BLaER1 (cell line): ENCODE results near the gene SNAPIN.

Source experiments
- H3K27ac ChIP-seq: shearing (Covaris generic); formaldehyde crosslinking; 2 replicates; pipeline ENCODE4 v1.8.1; 2022
- H3K27me3 ChIP-seq: shearing (Covaris generic); formaldehyde crosslinking; 2 replicates; pipeline ENCODE4 v1.8.1; 2022
- H3K36me3 ChIP-seq: shearing (Covaris generic); formaldehyde crosslinking; 2 replicates; pipeline ENCODE4 v1.8.1; 2022
- H3K4me1 ChIP-seq: shearing (Covaris generic); formaldehyde crosslinking; 2 replicates; pipeline ENCODE4 v1.8.1; 2022
- H3K4me2 ChIP-seq: shearing (Covaris generic); formaldehyde crosslinking; 2 replicates; pipeline ENCODE4 v1.8.1; 2022
- H3K4me3 ChIP-seq: shearing (Covaris generic); formaldehyde crosslinking; 2 replicates; pipeline ENCODE4 v1.8.1; 2022
- H3K9ac ChIP-seq: shearing (Covaris generic); formaldehyde crosslinking; 2 replicates; pipeline ENCODE4 v1.8.1; 2022
- H3K9me3 ChIP-seq: shearing (Covaris generic); formaldehyde crosslinking; 2 replicates; pipeline ENCODE4 v1.8.1; 2022
- H4K20me1 ChIP-seq: shearing (Covaris generic); formaldehyde crosslinking; 2 replicates; pipeline ENCODE4 v1.8.1; 2022
- Cebpa-rat ChIP-seq: shearing (Covaris generic); IDR thresholded peaks from 2 replicates; pipeline ENCODE4 v1.8.1; 2022

The SNAPIN gene

DNA sequence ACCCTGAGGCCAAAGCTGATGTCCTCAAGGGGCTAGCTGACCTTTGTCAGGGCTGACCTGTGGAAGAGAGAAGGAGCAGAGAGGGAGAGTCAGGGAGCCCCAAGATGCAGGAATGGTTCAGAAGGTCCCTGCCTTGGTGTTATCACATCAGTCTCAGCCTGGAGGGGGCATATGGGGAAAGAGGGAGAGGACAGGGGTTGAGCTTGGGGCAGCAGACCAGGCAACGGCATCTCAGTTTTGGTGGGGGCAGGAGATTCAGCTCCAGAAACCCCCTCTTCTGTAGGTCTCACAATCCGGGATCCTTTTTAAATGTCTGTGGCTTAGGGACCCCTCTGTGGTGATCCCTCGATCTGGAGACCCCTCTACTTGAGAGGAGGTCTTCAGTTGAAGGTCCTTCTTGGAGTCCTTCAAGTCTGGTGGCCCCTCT is 32.0 kb upstream of the SNAPIN start:
- Histone ChIP-seq H3K4me1 (peaks cover 97% of the 10 kb centered on the region), H3K36me3 (peaks cover 8% of the 10 kb centered on the region; the same call in 1 of the 2 replicates), H3K27ac (peak overlapping the region; percentile 84), H3K9ac (peak overlapping the region; percentile 87), H3K4me3 (peak overlapping the region; percentile 68), H3K9me3 (no peaks in the 10 kb centered on the region), H3K4me2 (peak overlapping the region; percentile 99), H3K27me3 (no peaks in the 10 kb centered on the region), H4K20me1 (no peaks in the 10 kb centered on the region)
- TF ChIP-seq Cebpa-rat: no peak

DNA sequence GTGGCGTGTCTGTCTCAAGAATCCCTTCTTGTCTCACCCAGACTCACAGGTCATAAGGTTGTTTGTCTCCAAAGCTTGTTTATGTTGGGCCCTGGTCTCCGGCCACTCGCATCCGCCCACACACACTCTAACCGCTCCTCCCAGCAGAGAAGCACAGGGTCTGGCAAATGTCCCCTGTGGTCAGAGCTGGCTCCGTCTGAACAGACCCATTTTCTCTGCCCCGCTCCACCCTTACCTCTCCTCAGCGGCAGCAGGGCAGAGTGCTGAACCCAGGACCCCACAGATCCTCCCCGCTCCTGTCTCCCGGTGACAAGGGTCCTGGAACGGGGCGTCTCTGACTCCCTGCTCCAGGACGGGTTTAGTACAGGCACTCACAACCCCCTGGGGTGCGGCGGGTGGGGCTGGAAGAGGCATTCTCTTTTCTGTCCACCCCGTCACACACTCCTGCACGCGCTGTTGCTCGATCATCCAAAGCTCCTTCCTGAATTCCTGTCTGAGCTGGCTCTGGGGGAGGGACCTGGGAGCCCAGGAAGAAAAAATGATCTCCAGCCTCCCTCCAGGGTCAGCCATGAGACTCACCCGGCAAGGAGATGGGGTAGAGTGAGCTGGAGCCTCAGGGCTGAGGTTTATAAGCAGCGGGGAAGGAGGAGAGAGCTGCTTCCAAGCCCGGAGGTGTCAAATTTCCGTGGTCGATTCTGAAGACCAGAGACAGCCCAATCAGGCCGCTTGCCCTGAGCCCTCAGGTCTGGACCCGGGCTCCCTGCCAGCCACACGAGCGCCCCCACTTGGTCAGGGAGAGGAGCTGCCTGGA is 31.4 kb upstream of the SNAPIN start, which contains the start of gene S100A13:
Gene S100A13, minus strand, starts transcription at position 602 of the 811 bp plus-strand sequence. CDS start 1,033 bp downstream, outside the sequence.
- Histone ChIP-seq H4K20me1 (no peaks in the 10 kb centered on the region), H3K9me3 (no peaks in the 10 kb centered on the region), H3K4me2 (peak within 1 kb of the TSS; percentile 99), H3K27ac (peak within 1 kb of the TSS; percentile 84), H3K36me3 (peaks cover 8% of the 10 kb centered on the region; the same call in 1 of the 2 replicates), H3K9ac (peak within 1 kb of the TSS; percentile 87), H3K4me3 (peak within 1 kb of the TSS; percentile 68), H3K4me1 (peaks cover 96% of the 10 kb centered on the region), H3K27me3 (no peaks in the 10 kb centered on the region)
- TF ChIP-seq Cebpa-rat: no peak

DNA sequence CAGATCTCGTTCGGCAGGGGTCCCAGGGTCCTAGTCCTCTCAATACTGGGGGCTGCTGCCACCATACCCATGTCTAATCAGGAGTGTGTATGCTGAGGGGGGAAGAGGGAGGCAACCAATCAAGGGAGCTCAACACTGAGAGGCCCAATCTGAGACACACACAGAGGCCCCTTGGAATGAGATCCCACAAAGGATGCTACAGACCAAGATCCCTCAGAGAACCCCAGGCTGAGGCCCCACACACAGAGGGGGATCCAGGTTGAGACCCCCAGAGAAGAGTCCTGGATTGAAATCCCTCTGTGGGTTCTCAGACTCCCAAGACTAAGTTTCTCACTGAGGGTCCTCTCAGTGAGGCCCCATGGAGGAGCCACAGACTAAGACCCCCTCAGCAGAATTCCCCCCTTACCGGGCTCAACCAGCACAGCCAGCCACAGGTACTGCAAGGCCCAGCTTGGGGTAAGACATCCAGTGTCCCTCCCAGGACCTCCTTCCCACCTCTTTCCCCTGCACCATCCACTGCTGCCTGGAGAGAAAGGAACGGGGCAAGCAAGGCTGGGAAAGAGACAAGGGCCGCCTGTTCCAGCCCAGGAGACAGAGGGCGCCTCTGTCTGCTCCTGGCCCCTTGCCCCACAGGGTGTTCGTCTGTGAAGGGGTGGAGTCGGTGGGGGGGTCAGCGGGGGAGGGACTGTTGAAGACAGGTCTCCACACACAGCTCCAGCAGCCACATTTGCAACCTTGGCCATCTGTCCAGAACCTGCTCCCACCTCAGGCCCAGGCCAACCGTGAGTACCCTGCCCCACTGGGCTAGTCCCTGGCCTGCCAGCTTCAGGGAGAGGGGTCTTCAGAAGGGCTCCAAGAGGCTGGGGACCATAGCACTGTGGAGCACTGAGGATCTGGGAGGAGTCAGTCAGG is 30.5 kb upstream of the SNAPIN start, which contains the start of gene S100A1:
Gene S100A1, plus strand, starts transcription at position 720 of the 912 bp plus-strand sequence. CDS start 2,088 bp downstream, outside the sequence.
- no peaks in the 10 kb centered on the region for H3K27me3 ChIP-seq
- no peaks in the 10 kb centered on the region for H3K9me3 ChIP-seq
- H3K4me2 ChIP-seq: peak within 1 kb of the TSS; percentile 99
- peaks cover 96% of the 10 kb centered on the region for H3K4me1 ChIP-seq
- peak within 1 kb of the TSS; percentile 84 for H3K27ac ChIP-seq
- no peak for TF ChIP-seq Cebpa-rat
- H3K36me3 ChIP-seq: peaks cover 8% of the 10 kb centered on the region; the same call in 1 of the 2 replicates
- no peaks in the 10 kb centered on the region for H4K20me1 ChIP-seq
- H3K4me3 ChIP-seq: peak within 1 kb of the TSS; percentile 68
- H3K9ac ChIP-seq: peak within 1 kb of the TSS; percentile 87

DNA sequence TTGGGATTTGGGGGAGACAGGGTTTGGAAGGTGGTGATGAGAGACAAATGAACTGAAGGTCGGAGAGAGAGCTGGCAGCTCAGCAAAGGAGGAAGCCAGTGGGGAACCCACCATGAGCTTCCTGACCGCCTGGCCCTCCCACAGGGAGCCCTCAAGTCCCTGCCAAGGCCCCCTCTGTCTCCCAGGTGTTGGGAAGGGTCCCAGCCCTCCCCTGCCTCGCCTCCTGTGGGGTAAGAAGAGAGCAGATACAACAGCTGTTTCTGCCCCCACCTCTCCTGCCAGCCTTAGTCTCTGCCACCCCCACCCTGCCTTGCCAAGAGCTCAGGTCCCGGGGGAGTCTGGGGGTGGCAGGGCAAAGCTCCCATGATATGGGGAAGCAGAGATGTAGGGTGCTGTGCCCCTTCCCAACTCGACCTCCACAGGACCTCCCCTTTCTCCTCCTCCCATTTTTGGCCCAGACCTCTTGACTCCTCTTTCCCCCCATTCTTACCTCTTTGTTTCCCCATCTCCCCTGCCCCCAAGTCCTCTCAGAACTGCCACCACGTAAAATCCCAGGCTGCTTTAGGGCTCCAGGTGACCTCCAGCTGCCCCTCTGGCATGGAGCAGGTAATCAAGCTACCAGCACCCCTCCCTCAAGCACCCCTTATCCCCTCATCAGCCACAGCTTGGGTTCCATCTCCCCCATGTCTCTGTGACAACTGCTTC is 29.7 kb upstream of the SNAPIN start:
- Histone ChIP-seq H3K27ac (peak overlapping the region; percentile 84), H3K27me3 (no peaks in the 10 kb centered on the region), H4K20me1 (no peaks in the 10 kb centered on the region), H3K9me3 (no peaks in the 10 kb centered on the region), H3K9ac (peak overlapping the region; percentile 87), H3K36me3 (peaks cover 8% of the 10 kb centered on the region; the same call in 1 of the 2 replicates), H3K4me1 (peaks cover 94% of the 10 kb centered on the region), H3K4me2 (peak overlapping the region; percentile 99), H3K4me3 (peak overlapping the region; percentile 53)
- TF ChIP-seq Cebpa-rat: no peak

DNA sequence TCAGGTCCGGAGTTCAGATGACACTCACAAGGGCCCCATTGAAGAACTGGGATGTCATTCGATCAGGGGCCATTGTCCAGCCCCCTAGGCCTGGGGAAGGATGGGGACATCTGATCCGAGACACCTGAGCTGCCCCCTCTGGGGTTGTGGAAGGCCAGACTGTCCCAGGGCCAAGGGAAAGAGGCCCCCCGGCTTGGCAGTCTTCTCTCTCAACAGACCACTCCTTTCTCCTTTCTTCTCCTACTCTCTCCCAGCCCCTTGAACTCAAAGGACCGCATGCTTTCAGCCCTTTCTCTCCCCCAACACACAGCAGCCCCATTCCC is 29.2 kb upstream of the SNAPIN start:
- H3K9ac ChIP-seq: peak overlapping the region; percentile 87
- no peaks in the 10 kb centered on the region for H4K20me1 ChIP-seq
- no peak for TF ChIP-seq Cebpa-rat
- H3K27me3 ChIP-seq: no peaks in the 10 kb centered on the region
- peak overlapping the region; percentile 99 for H3K4me2 ChIP-seq
- peaks cover 8% of the 10 kb centered on the region; the same call in 1 of the 2 replicates for H3K36me3 ChIP-seq
- peak overlapping the region; percentile 53; the same call in 1 of the 2 replicates for H3K4me3 ChIP-seq
- no peaks in the 10 kb centered on the region for H3K9me3 ChIP-seq
- H3K27ac ChIP-seq: peak overlapping the region; percentile 84
- peaks cover 89% of the 10 kb centered on the region for H3K4me1 ChIP-seq

DNA sequence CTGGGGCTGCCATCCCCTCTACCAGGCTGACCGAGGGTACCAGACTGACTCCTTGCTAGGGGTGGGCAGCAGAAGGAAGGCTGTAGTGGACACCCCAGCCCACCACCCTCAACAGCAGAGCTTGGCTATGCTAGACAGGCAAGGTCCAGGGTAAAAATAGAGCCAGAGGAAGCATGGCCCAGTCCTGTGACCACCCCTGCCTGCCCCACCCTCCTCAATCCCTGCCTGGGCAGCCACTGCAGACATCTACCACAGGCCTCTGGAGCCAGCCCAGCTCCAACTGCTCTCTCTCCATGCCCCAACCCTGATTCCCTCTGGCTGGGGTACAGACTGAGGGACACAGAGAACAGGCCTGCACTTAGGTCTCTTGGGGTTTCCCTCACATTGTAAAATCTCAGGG is 28.5 kb upstream of the SNAPIN start:
- H3K4me2 ChIP-seq: peak overlapping the region; percentile 99
- H3K4me3 ChIP-seq: no peak overlapping the region
- H3K9me3 ChIP-seq: no peaks in the 10 kb centered on the region
- H3K27ac ChIP-seq: peak overlapping the region; percentile 84
- H4K20me1 ChIP-seq: peaks cover 2% of the 10 kb centered on the region; the same call in 1 of the 2 replicates
- H3K27me3 ChIP-seq: no peaks in the 10 kb centered on the region
- H3K4me1 ChIP-seq: peaks cover 83% of the 10 kb centered on the region
- H3K9ac ChIP-seq: peak overlapping the region; percentile 87
- no peak for TF ChIP-seq Cebpa-rat
- H3K36me3 ChIP-seq: peaks cover 6% of the 10 kb centered on the region; the same call in 1 of the 2 replicates

DNA sequence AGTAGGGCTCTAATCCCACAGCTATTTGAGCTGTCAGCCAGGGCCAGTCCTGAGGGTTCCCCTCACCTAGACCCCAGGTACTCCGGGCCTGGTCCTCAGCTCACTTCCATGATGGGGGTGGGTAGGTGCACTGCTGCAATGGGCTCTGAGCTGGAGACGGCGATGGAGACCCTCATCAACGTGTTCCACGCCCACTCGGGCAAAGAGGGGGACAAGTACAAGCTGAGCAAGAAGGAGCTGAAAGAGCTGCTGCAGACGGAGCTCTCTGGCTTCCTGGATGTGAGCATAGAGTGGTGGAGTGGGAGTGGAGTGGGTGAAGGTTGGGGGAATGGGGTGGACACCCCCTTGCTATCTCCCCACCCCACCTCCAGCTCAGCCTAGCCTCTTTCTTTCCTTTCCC is 28.1 kb upstream of the SNAPIN start:
- Histone ChIP-seq H3K27me3 (no peaks in the 10 kb centered on the region), H4K20me1 (peaks cover 7% of the 10 kb centered on the region; the same call in 1 of the 2 replicates), H3K9me3 (no peaks in the 10 kb centered on the region), H3K4me2 (peak overlapping the region; percentile 99), H3K4me3 (no peak overlapping the region), H3K4me1 (peaks cover 83% of the 10 kb centered on the region), H3K9ac (no peak overlapping the region), H3K36me3 (peaks cover 4% of the 10 kb centered on the region), H3K27ac (peak overlapping the region; percentile 84)
- no peak for TF ChIP-seq Cebpa-rat

DNA sequence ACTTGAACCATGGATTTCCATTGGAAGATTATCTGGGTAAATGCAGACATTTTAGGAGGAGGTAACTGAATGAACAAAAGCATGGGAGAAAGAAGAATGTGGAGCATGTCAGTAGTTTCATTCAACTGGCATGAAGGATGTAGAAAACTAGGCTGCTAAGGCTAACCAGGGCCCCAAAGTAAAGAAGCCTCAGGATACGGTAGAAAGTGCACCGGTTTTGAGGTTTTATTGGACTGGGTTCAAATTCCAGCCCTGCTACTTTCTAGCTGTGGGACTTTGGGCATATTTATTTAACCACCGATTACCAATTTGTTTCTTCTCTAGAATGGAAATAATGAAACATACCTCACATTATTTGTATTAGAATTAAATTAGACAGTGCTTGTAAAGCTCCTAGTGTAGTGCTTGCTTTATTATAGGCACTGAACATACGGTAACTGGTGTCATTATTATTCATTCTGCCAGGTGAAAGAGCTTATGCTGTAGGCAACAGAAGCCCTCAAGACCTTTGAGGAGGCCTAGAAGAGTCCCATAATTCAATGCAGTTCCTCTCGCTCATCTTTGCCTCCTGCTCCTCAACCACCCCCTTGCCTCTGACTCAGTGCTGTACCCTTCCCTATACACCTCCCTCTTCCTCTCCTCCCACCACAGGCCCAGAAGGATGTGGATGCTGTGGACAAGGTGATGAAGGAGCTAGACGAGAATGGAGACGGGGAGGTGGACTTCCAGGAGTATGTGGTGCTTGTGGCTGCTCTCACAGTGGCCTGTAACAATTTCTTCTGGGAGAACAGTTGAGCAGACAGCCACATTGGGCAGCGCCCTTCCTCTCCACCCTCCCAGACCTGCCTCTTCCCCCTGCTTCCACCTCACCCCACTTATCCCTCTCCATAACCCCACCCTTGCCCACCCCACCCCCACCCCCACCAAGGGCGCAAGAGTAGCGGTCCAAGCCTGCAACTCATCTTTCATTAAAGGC is 27.2 kb upstream of the SNAPIN start:
- H3K9me3 ChIP-seq: no peaks in the 10 kb centered on the region
- H3K4me1 ChIP-seq: peaks cover 83% of the 10 kb centered on the region

More for the DNA sequence above, 27.2 kb upstream of the SNAPIN start:
- Histone ChIP-seq H4K20me1 (peaks cover 15% of the 10 kb centered on the region; the same call in 1 of the 2 replicates), H3K4me2 (no peak overlapping the region), H3K36me3 (peaks cover 11% of the 10 kb centered on the region), H3K4me3 (no peak overlapping the region), H3K27ac (no peak overlapping the region), H3K27me3 (no peaks in the 10 kb centered on the region), H3K9ac (no peak overlapping the region)
- TF ChIP-seq Cebpa-rat: no peak
